Measurements from ENCODE around the gene TMEM171. TPM values are rescaled to one million over a fixed set of nuclear protein-coding genes. Genes with fewer than 3 reads are reported as not detected.

The TMEM171 gene
- total and polyA plus RNA-seq, 9 of the 15 experiments (the other 6 are each of a cell fraction or from before 2014, with no cell fraction given): 0.08 TPM; not detected in 8

GRCh38 chr5:73097740-73098139 lies 22.6 kb upstream of the TMEM171 start (continued):
- TF ChIP-seq ZNF592 (IDR thresholded peaks at IDR 0.05) (no peak), ATF3 (IDR thresholded peaks at IDR 0.05) (no peak), ATF3 (CRISPR knock-in tag; conservative IDR thresholded peaks at IDR 0.05) (no peak), ZNF507 (tag; conservative IDR thresholded peaks at IDR 0.05) (0 out of 2 replicates have a peak, but pooled peaks have one; percentile 24), NCOR1 (IDR thresholded peaks at IDR 0.05) (no peak)

GRCh38 chr5:73100109-73100508 lies 20.3 kb upstream of the TMEM171 start:
- TF ChIP-seq ZFP36 (IDR thresholded peaks at IDR 0.05; ENCODE audit: low read depth, low read length, partially characterized antibody) (no peak), SMAD2 (IDR thresholded peaks at IDR 0.05; ENCODE audit: low read depth, low read length) (no peak), HDAC2 (IDR thresholded peaks at IDR 0.05) (no peak), FOXA3 (CRISPR knock-in tag; conservative IDR thresholded peaks at IDR 0.05 in 1 of 2, IDR thresholded peaks at IDR 0.05 in 1 of 2) (no peak), ZNF644 (tag; IDR thresholded peaks at IDR 0.05; ENCODE audit: low read depth) (no peak), HOXB6 (CRISPR knock-in tag; IDR thresholded peaks at IDR 0.05; ENCODE audit: borderline replicate concordance) (no peak), ZC3H11A (IDR thresholded peaks at IDR 0.05; ENCODE audit: low read depth, low read length) (no peak), ELF4 (CRISPR knock-in tag; IDR thresholded peaks at IDR 0.05) (no peak), TEAD4 (IDR thresholded peaks at IDR 0.05; ENCODE audit: low read length) (no peak), TEAD4 (CRISPR knock-in tag; IDR thresholded peaks at IDR 0.05; ENCODE audit: borderline replicate concordance) (no peak), CGGBP1 (CRISPR knock-in tag; IDR thresholded peaks at IDR 0.05) (no peak), ASH1L (IDR thresholded peaks at IDR 0.05; ENCODE audit: borderline replicate concordance, low read depth, partially characterized antibody) (no peak)
- H3K9me1 ChIP-seq (ENCODE audit: control insufficient read depth, insufficient read depth, low read length): no peaks in the 10 kb centered on the region
- ChIA-PET POLR2A (interaction anchor here (0.6 to 1.3 kb wide), 2 partner anchors 16 to 407 kb away, joined by 3 read pairs; no protein-coding TSS in a partner anchor), CTCF (ENCODE audit: low intra/inter-chr PET ratio) (no interaction called here)
- ATAC-seq (peak; percentile 24; the same call in 1 of the 3 replicates), DNase-seq (ENCODE audit: extremely low read depth in 1 of 4, low spot score in 3 of 4) (no peak), FAIRE-seq (no peak)
- H3K27me3 ChIP-seq (ENCODE audit: control insufficient read depth in 2 of 2, insufficient read depth in 2 of 2, low read length in 2 of 2): no peaks in the 10 kb centered on the region
- intact Hi-C loops (cut with micrococcal nuclease): no loop called here
- H3K36me3 ChIP-seq (ENCODE audit: control insufficient read depth, insufficient read depth, low read length): no peaks in the 10 kb centered on the region
- H3K9me3 ChIP-seq (replicated peaks; ENCODE audit: control insufficient read depth, insufficient read depth, low read depth, low read length): no peaks in the 10 kb centered on the region
- no peak overlapping the region for H3K27ac ChIP-seq (ENCODE audit: extremely low read depth, low read depth, low read length)
- H3K4me1 ChIP-seq (replicated peaks in 1 of 2; ENCODE audit: control insufficient read depth in 2 of 2, insufficient read depth in 2 of 2, low read length in 2 of 2): peaks cover 0 to 4% of the 10 kb centered on the region in 2 experiments; a peak in 2 of 5 replicates
- no peak overlapping the region for H3K4me3 ChIP-seq
- no peaks in the 10 kb centered on the region for H4K20me1 ChIP-seq (replicated peaks; ENCODE audit: control insufficient read depth, insufficient read depth, low read length)
- in situ Hi-C loops (cut with MboI): no loop called here
- no peak overlapping the region for H3K4me2 ChIP-seq (ENCODE audit: insufficient read depth, low read length)
- H2AFZ ChIP-seq (ENCODE audit: low read depth, low read length): no peak overlapping the region
- H3K79me2 ChIP-seq (ENCODE audit: control insufficient read depth, insufficient read depth, low read length): no peaks in the 10 kb centered on the region
- no TSS peak for BruUV-seq (replicated peaks)
- no peak overlapping the region for H3K9ac ChIP-seq (ENCODE audit: insufficient read depth in 1 of 2, low read depth in 2 of 2, low read length in 2 of 2)
- WGBS (ENCODE audit: insufficient coverage, low coverage, missing lambda C conversion rate): 26% methylated on average over 4 of the region's 4 CpGs
